GM15510 (cell line): ENCODE data around the gene IYD.

Experiments
- POLR2A ChIP-seq: IDR thresholded peaks from 3 replicates; pipeline ENCODE4 v1.6.1; 2011; ENCODE audit warnings: borderline replicate concordance; ENCODE audit not compliant: insufficient read length; ENCODE audit errors: extremely low read depth

Gene IYD

DNA sequence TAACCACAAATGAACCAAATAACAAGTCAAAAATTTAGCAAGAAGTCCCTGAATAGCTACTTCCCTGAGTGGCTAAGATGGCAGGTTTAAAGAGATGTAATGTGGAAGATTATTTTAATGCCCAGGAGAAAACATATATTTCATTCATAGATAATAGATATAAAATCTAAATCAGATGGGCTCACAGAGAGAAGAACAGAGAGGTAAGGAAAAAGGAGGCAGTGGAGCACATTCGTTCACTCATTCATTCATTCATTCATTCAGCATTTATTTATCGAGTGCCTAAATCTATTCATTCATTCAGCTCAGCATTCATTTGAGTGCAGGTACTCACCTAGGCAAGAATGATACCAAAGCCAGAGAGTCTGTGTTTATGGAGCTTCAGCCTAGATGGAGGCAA, 32.1 kb upstream of the IYD start:
- no peak for TF ChIP-seq POLR2A

DNA sequence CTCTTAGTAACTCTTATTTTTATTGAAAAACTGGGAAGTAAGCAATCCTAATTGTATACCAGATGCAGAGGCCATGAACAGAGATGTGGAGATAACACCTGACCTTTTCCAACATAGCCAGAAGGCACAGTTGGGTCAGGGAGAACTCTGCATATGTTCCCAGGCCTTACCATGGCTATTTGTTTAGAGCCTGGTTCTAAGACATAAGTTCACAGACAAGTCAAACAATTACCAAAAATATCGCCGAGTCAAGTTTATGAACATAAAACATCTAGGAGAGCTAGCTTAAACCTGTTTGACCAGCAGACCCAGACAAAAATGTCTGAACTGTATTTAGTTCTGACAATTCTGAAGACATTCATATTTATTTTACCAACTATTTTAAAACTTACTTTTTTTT, 26.7 kb upstream of the IYD start:
- no peak for TF ChIP-seq POLR2A

DNA sequence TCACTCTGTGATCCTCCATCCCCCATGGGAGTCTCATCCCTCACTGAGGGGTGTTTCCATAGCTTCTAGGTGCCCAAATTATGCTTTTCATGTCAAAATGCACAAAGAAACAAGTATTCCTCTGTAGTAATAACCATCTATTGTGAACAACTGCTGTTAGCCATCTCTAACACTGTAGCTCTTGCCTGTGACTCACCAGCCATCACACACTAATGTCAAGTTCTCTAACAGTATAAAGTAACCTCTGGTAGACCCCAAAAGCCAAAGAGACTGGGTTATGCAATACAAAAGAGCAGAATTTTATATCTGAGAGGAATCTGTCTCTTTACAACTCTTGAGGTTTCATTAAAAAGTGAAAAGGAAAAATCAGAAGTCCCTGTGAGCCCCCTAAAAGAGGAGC, 25.4 kb upstream of the IYD start:
- TF ChIP-seq POLR2A: no peak

GRCh38 chr6:150345781-150346180, 23.0 kb upstream of the IYD start:
- no peak for TF ChIP-seq POLR2A

DNA sequence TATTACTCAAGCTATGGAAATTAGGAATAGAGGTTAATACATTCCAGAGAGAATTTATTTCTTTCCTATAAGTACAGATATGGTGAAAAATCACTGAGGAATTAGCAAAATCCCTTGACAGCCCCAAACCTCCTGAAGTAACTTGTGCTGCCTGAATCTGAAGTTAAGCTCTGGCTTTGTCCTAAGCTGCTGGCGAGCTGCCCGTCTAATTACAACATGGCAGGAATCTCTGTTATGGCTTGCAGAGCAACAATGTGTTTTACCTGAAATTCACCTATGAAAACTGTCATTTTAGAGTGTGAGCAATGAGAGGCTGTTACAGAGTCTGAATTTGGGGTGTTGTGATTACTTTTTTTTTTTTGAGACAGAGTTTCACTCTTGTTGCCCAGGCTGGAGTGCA, 22.5 kb upstream of the IYD start:
- TF ChIP-seq POLR2A: no peak

DNA sequence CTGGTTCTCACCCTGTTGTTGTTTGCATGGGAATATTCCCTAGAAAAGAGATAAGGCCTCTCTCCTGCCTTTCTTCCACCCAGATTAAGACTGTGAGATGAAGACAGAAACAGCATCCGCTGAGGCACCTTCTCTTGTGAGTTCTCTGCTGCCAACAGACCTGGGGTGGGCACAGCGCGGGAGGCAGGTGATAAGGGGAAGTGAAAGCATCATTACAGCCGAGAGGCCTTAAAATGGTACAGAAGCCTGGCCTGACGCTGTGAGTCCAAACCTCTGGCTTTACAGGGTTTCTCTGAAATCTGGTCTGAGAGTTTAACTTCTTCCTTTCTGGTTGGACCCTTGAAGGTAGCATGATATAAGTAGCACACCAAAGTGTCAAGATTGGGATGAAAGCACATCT, 21.0 kb upstream of the IYD start:
- TF ChIP-seq POLR2A: no peak

GRCh38 chr6:150349546-150349945, 19.3 kb upstream of the IYD start:
- no peak for TF ChIP-seq POLR2A

DNA sequence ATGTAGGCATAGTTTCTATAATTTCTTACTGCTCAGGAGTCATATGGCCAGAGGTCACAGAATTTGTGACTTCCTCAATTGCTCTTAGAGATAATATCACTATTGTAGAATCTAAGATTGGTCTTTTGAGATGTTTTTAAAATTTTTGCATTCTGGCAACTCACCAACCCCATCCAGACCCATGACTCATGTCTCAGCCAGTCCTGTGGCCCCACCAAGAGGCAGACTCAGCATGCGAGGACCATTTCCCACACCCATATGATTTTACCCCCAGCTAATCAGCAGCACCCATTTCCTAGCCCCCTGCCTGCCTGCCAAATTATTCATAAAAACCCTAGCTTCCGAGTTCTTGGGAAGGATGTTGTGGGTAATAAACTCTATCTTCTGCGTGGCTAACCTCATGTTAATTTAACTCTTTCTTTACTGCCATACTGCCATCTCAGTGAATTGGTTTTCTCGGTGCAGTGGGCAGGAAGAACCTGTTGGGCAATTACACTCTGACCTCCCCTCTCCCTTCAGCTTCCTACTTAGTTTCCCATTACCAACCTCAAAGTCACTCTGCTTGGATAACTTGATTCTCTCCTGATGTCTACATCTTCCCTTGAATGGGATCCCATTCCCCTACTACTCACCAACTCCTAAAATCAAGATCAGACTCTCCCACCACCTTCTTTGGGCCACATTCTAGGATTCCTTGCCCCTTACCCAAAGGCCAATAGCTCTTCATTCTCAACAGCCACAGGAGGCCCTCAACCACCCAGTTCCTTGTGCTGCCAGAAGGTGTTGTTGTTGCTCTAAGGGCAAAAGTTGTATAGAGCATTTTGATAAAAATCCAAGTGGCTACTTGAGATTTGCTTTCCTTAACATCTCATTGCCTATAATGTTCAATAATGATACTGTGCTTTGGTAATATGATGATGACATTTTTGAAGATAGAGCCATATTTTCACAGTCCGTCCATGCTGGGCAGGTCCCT, 16.2 kb upstream of the IYD start:
- TF ChIP-seq POLR2A: no peak

DNA sequence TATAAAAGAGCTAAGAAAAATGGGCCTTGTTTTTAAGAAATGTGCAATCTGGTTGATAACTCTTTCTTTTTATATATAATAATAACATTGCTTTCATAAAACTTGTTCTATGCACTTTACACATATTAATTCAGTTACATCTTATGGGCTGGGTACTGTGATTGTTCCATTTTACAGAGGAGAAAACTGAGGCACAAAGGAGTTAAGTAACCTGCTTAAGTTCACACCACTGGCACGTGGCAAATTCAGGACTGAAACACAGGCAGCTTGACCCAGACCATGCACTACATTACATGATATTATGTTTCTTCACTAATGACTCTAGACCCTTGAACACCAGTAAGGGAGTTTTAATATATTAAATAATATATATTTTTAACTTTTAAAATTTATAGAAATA, 15.4 kb upstream of the IYD start:
- no peak for TF ChIP-seq POLR2A

- no peak for TF ChIP-seq POLR2A
These were observed 13.8 kb upstream of the IYD start for GRCh38 chr6:150354754-150355571.

DNA sequence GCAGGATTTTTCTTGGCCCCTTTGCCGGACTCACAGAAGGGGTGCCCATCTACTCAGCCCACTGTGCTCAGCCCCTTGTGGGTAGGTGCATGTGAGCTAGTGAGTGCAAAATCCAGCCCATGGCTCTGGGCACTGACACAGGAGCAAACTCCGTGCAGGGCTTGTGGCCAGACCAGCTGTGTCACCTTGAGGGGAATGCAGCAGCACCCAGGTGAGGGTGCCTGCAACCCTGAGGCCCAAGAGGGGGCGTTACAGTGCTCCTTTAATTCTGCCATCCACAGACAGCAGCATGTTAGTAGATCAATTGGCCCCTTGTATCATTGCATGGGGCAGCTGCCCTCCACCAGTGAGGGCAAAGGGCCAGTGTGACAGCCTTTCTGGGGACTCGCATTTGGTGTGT, 12.9 kb upstream of the IYD start:
- no peak for TF ChIP-seq POLR2A

GRCh38 chr6:150361876-150362275, 6.9 kb upstream of the IYD start:
- no peak for TF ChIP-seq POLR2A

DNA sequence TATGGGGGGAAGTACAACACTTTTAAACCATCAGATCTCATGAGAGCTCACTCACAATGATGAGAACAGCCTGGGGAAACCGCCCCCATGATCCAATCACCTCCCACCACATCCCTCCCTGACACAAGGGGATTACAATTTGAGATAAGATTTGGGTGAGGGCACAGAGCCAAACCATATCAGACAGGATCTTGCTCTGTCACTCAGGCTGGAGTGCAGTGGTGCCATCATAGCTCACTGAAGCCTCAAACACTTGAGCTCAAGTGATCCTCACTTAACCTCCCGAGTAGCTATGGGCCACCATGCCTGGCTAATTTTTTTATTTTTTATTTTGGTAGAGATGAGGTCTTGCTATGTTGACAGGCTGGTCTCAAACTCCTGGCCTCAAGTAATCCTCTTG, 5.1 kb upstream of the IYD start:
- TF ChIP-seq POLR2A: no peak

- TF ChIP-seq POLR2A: no peak
These were observed 2.6 kb upstream of the IYD start for GRCh38 chr6:150366118-150366778.

- TF ChIP-seq POLR2A: no peak
These were observed 596 bp downstream of the IYD start for GRCh38 chr6:150369408-150369807.
